PC-9 (cell line): ENCODE measurements around the gene PLSCR2. TPM values are rescaled to one million over a fixed set of nuclear protein-coding genes. Genes with fewer than 3 reads are reported as not detected.

ENCODE experiments used
- BruUV-seq: library from RNA; stranded (reverse); fragments of 400-500 nt; replicated peaks from 2 replicates; lab custom pipeline; 2021; lab: Mats Ljungman, UMichigan
- CTCF ChIA-PET: fragments of 300-600 bp; sonication (Branson Sonifier 250); formaldehyde crosslinking; loops from one replicate; lab custom pipeline; 2022; ENCODE audit warnings: antibody characterized with exemption; lab: Charles Lee
- POLR2A ChIA-PET: fragments of 300-600 bp; sonication (Branson Sonifier 250); formaldehyde crosslinking; loops from one replicate; lab custom pipeline; 2022; ENCODE audit warnings: antibody characterized with exemption; ENCODE audit not compliant: unreplicated experiment; lab: Charles Lee
- DNase-seq, 2 experiments: peaks; one replicate each; pipeline versions ENCODE4 v3.0.0 to v3.0.0-alpha.2; 2015 to 2022; ENCODE audit warnings: mixed read lengths in 1 of 2
- H2AFZ ChIP-seq: fragments of 200-600 bp; sonication (generic); 2 replicates; pipeline ENCODE4 v1.8.1; 2017; ENCODE audit warnings: antibody characterized with exemption
- H3F3A ChIP-seq: fragments of 200-600 bp; sonication (generic); 2 replicates; pipeline ENCODE4 v1.8.1; 2017; ENCODE audit warnings: antibody characterized with exemption, mild to moderate bottlenecking, low read depth; ENCODE audit not compliant: insufficient read depth
- H3K27ac ChIP-seq: fragments of 200-600 bp; sonication (generic); 2 replicates; pipeline ENCODE4 v1.6.1; 2016; ENCODE audit warnings: mixed run types
- H3K27me3 ChIP-seq: fragments of 200-600 bp; sonication (generic); 2 replicates; pipeline ENCODE4 v1.6.1; 2016; ENCODE audit warnings: low read depth, mixed run types; ENCODE audit not compliant: insufficient read depth
- H3K36me3 ChIP-seq: fragments of 200-600 bp; sonication (generic); 2 replicates; pipeline ENCODE4 v1.6.1; 2016; ENCODE audit warnings: low read depth, mixed run types
- H3K4me1 ChIP-seq: fragments of 200-600 bp; sonication (generic); replicated peaks from 2 replicates; pipeline ENCODE4 v1.6.1; 2016; ENCODE audit warnings: mixed run types; ENCODE audit not compliant: insufficient read depth
- H3K4me2 ChIP-seq: fragments of 200-600 bp; sonication (generic); 2 replicates; pipeline ENCODE4 v1.6.1; 2017; ENCODE audit warnings: mixed run types
- H3K4me3 ChIP-seq: fragments of 200-600 bp; sonication (generic); 2 replicates; pipeline ENCODE4 v1.6.1; 2016; ENCODE audit warnings: mixed run types
- H3K79me2 ChIP-seq: fragments of 200-600 bp; sonication (generic); 2 replicates; pipeline ENCODE4 v1.6.1; 2017; ENCODE audit warnings: low read depth, mixed run types
- H3K9me2 ChIP-seq: fragments of 200-600 bp; sonication (generic); 2 replicates; pipeline ENCODE4 v1.8.1; 2017; ENCODE audit warnings: mild to moderate bottlenecking; ENCODE audit not compliant: insufficient read depth
- H3K9me3 ChIP-seq: fragments of 200-600 bp; sonication (generic); 2 replicates; pipeline ENCODE4 v1.8.1; 2016; ENCODE audit warnings: low read depth; ENCODE audit not compliant: insufficient read depth
- H4K20me1 ChIP-seq: fragments of 200-600 bp; sonication (generic); 2 replicates; pipeline ENCODE4 v1.8.1; 2017; ENCODE audit not compliant: insufficient read depth
- EZH2 ChIP-seq: fragments of 200-600 bp; sonication (generic); IDR thresholded peaks from 2 replicates; pipeline ENCODE4 v1.8.0; 2017; ENCODE audit warnings: antibody characterized with exemption, low read depth
- intact Hi-C: fragments of 100-400 bp; cut with micrococcal nuclease; formaldehyde crosslinking; loops from one replicate; pipeline ENCODE4 v1.10.0; 2022; ENCODE audit not compliant: unreplicated experiment
- total RNA-seq: library from RNA; stranded (reverse); gene quantifications from 2 replicates; pipeline ENCODE4 v1.2.3, GENCODE V29; 2021
- TF ChIP-seq, protein P1 (sequence below): fragments of 200-600 bp; sonication (generic); conservative IDR thresholded peaks from 2 replicates; pipeline ENCODE4 v1.6.1; 2017; ENCODE audit warnings: mixed run types, antibody characterized with exemption, mild to moderate bottlenecking, moderate library complexity

Gene PLSCR2
- total RNA-seq, 1 experiment from 2014 or later = not detected

DNA sequence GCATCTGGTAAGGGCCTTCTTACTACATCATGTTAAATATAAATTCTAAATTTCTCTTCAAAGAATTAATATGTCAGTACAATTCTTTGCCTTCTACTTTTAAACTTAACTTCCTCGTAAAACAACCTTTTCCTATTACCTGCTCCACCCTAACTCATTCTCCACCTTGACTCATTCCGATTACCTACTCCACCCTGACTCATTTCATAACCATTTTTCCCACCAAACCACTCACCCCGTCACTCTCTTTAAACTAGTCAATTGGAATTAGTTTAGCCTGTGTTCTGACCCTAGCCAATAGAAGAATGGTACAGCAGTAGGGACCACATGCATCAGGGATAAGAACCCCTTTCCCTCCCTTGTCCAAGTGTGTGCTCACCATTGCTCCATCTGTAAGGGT, 65.6 kb downstream of the PLSCR2 start:
- intact Hi-C loops = no loop called here
- peaks cover 3% of the 10 kb centered on the region; the same call in 1 of the 2 replicates for H3K9me2 ChIP-seq
- H3K36me3 ChIP-seq = no peaks in the 10 kb centered on the region
- BruUV-seq = no TSS peak
- no peaks in the 10 kb centered on the region for H3K9me3 ChIP-seq
- no peak for TF ChIP-seq EZH2
- TF ChIP-seq, protein P1, sequence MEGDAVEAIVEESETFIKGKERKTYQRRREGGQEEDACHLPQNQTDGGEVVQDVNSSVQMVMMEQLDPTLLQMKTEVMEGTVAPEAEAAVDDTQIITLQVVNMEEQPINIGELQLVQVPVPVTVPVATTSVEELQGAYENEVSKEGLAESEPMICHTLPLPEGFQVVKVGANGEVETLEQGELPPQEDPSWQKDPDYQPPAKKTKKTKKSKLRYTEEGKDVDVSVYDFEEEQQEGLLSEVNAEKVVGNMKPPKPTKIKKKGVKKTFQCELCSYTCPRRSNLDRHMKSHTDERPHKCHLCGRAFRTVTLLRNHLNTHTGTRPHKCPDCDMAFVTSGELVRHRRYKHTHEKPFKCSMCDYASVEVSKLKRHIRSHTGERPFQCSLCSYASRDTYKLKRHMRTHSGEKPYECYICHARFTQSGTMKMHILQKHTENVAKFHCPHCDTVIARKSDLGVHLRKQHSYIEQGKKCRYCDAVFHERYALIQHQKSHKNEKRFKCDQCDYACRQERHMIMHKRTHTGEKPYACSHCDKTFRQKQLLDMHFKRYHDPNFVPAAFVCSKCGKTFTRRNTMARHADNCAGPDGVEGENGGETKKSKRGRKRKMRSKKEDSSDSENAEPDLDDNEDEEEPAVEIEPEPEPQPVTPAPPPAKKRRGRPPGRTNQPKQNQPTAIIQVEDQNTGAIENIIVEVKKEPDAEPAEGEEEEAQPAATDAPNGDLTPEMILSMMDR = no peak
- H3K27me3 ChIP-seq = no peaks in the 10 kb centered on the region
- DNase-seq = no peak
- no peak overlapping the region for H3K4me2 ChIP-seq
- POLR2A ChIA-PET = no interaction called here
- no peak overlapping the region for H3K27ac ChIP-seq
- H4K20me1 ChIP-seq = no peaks in the 10 kb centered on the region
- CTCF ChIA-PET = no interaction called here
- no peaks in the 10 kb centered on the region for H3F3A ChIP-seq
- no peak overlapping the region for H2AFZ ChIP-seq
- no peak overlapping the region for H3K4me3 ChIP-seq
- H3K79me2 ChIP-seq = no peaks in the 10 kb centered on the region
- H3K4me1 ChIP-seq = no peaks in the 10 kb centered on the region

DNA sequence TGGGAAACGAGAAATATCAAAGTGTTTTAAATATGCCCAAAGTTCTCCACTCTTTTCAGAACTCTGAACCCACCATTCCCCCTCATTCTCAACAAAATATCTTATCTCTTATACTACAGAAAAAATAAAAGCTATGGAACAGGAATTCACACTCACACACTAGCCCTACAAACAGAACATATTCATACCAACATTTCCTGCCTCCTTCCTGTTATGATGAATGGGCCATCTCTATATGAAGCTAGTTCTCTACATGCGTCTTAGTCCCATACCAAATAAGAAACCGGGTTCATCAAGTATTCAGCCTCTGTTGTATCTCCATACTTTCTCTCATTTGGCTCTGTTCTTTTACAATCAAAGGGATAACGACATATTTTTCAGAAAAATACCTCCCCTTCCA, 72.6 kb downstream of the PLSCR2 start:
- H3K9me2 ChIP-seq = peaks cover 4% of the 10 kb centered on the region; the same call in 1 of the 2 replicates
- H3K9me3 ChIP-seq = no peaks in the 10 kb centered on the region; the same call in 1 of the 2 replicates
- H3K4me1 ChIP-seq = no peaks in the 10 kb centered on the region
- no TSS peak for BruUV-seq
- no peak overlapping the region for H3K4me2 ChIP-seq
- intact Hi-C loops = no loop called here
- H3K27me3 ChIP-seq = no peaks in the 10 kb centered on the region
- no peak overlapping the region for H3K4me3 ChIP-seq
- no peaks in the 10 kb centered on the region for H4K20me1 ChIP-seq
- CTCF ChIA-PET = no interaction called here
- no peaks in the 10 kb centered on the region for H3F3A ChIP-seq
- no peak for DNase-seq
- POLR2A ChIA-PET = no interaction called here
- H3K36me3 ChIP-seq = no peaks in the 10 kb centered on the region
- no peak overlapping the region for H2AFZ ChIP-seq
- no peaks in the 10 kb centered on the region for H3K79me2 ChIP-seq
- H3K27ac ChIP-seq = no peak overlapping the region
- TF ChIP-seq, protein P1 = no peak
- TF ChIP-seq EZH2 = no peak

DNA sequence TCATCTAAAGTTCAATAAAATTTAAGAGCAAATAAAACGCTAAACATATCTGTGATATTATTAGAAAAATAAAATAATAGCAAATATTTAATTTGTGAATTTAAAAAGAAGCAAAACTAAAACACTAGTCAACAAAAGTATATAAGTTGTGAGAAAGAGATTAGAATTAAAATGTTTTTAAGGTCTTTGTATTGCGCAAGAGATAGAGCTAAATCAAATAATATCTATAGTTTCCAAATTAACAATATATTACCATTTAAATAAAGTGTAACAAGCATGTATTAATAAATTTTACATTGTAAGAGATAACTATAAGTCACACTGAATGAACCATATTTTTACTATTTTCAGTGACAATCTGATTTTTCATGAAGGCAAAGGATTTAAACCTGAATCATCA, 74.2 kb downstream of the PLSCR2 start:
- Histone ChIP-seq H3K4me3 (no peak overlapping the region), H3K4me2 (no peak overlapping the region), H3F3A (no peaks in the 10 kb centered on the region), H3K79me2 (no peaks in the 10 kb centered on the region), H4K20me1 (no peaks in the 10 kb centered on the region), H3K27ac (no peak overlapping the region), H2AFZ (no peak overlapping the region), H3K9me3 (no peaks in the 10 kb centered on the region; the same call in 1 of the 2 replicates), H3K9me2 (peaks cover 4% of the 10 kb centered on the region), H3K36me3 (no peaks in the 10 kb centered on the region), H3K27me3 (no peaks in the 10 kb centered on the region), H3K4me1 (no peaks in the 10 kb centered on the region)
- intact Hi-C loops = no loop called here
- BruUV-seq = no TSS peak
- ChIA-PET CTCF (interaction anchor here (0.6 kb wide), 1 partner anchor 123 kb away, joined by 3 read pairs; no protein-coding TSS in a partner anchor), POLR2A (no interaction called here)
- TF ChIP-seq, protein P1 = no peak
- TF ChIP-seq EZH2 = no peak
- no peak for DNase-seq
